Lower leg skin (tissue), 3 donors: ENCODE data around the gene ZNF543.

ENCODE experiments used
- CTCF ChIP-seq, 3 donors: fragments of 450-650 bp; IDR thresholded peaks; one replicate each; pipeline ENCODE4 v1.5.1; 2016; ENCODE audit warnings: antibody characterized with exemption in 3 of 3, mild to moderate bottlenecking in 3 of 3, moderate library complexity in 2 of 3
- POLR2A ChIP-seq, 2 donors: fragments of 450-650 bp; IDR thresholded peaks; one replicate each; pipeline ENCODE4 v1.6.1; 2016 to 2017; ENCODE audit warnings: antibody characterized with exemption in 2 of 2, mild to moderate bottlenecking in 1 of 2, moderate library complexity in 1 of 2

GRCh38 chr19:57377498-57378146 is 57.4 kb downstream of the ZNF543 start:
- TF ChIP-seq CTCF (IDR thresholded peaks at IDR 0.05) (no peak), POLR2A (IDR thresholded peaks at IDR 0.05) (no peak)
